ENCODE data around the gene SCRN2.

The SCRN2 gene

GRCh38 chr17:47840742-47841487 lies at the start of gene SCRN2:
TSS of gene SCRN2 (minus strand) at chr17:47841273. CDS start at chr17:47840843, 430 bp downstream.
- DNase-seq, result peak; percentile 85

GRCh38 chr17:47889734-47890529 lies 48.9 kb upstream of the SCRN2 start:
- peak; percentile 85 for DNase-seq

- no peak for DNase-seq
These were observed 47.2 kb upstream of the SCRN2 start for GRCh38 chr17:47888293-47888692.

GRCh38 chr17:47884905-47885730 lies 44.0 kb upstream of the SCRN2 start:
- no peak for DNase-seq

- DNase-seq, result no peak
These were observed 43.3 kb upstream of the SCRN2 start for GRCh38 chr17:47884427-47884740.

GRCh38 chr17:47883589-47884426 lies 42.7 kb upstream of the SCRN2 start:
- no peak for DNase-seq

GRCh38 chr17:47882695-47883588 lies 41.9 kb upstream of the SCRN2 start:
- DNase-seq, result no peak

GRCh38 chr17:47882247-47882646 lies 41.2 kb upstream of the SCRN2 start:
- no peak for DNase-seq

- DNase-seq, result no peak
These were observed 38.8 kb upstream of the SCRN2 start for GRCh38 chr17:47879776-47880454.

- no peak for DNase-seq
These were observed 38.0 kb upstream of the SCRN2 start for GRCh38 chr17:47879028-47879585.

- DNase-seq, result no peak
These were observed 37.3 kb upstream of the SCRN2 start for GRCh38 chr17:47878203-47879027.

- no peak for DNase-seq
These were observed 36.4 kb upstream of the SCRN2 start for GRCh38 chr17:47877368-47878034.

- no peak for DNase-seq
These were observed 34.2 kb upstream of the SCRN2 start for GRCh38 chr17:47875011-47875985.

- no peak for DNase-seq
These were observed 32.4 kb upstream of the SCRN2 start for GRCh38 chr17:47873200-47874090.

GRCh38 chr17:47872651-47873161 lies 31.6 kb upstream of the SCRN2 start:
- no peak for DNase-seq

GRCh38 chr17:47872019-47872650 lies 31.1 kb upstream of the SCRN2 start:
- no peak for DNase-seq
